Right lobe of liver (tissue), 6 donors: ENCODE measurements around the gene SUFU. TPM values are rescaled to one million over a fixed set of nuclear protein-coding genes. Genes with fewer than 3 reads are reported as not detected.
A peak's percentile ranks its signal among the peaks of the same experiment; 100 is the strongest.

Source experiments
- ATAC-seq, 4 donors: fragments of 200-7000 bp; cut with Tn5 transposase; one replicate each; pipeline ENCODE4 v1.9.1; 2020; ENCODE audit warnings: mild to moderate bottlenecking in 4 of 4, moderate library complexity in 4 of 4
- DNase-seq, 3 donors: peaks; one replicate each; pipeline ENCODE4 v3.0.0-alpha.2; 2020
- H3K27ac ChIP-seq, 3 donors: fragments of 200-600 bp; one replicate each; pipeline ENCODE4 v1.8.0; 2022
- H3K27me3 ChIP-seq, 2 donors: fragments of 200-600 bp; one replicate each; pipeline ENCODE4 v1.8.0; 2022
- H3K36me3 ChIP-seq, 4 donors: fragments of 200-600 bp; sonication (generic) in 1 of 4; one replicate each; pipeline versions ENCODE4 v1.5.1 to v1.8.0; 2017 to 2022; ENCODE audit warnings: control low read depth in 1 of 4
- H3K4me1 ChIP-seq, 4 donors: fragments of 200-600 bp; sonication (generic) in 1 of 4; one replicate each; pipeline versions ENCODE4 v1.5.1 to v1.8.0; 2017 to 2022; ENCODE audit warnings: control low read depth in 1 of 4
- H3K4me3 ChIP-seq, 3 donors: fragments of 200-600 bp; one replicate each; pipeline ENCODE4 v1.8.0; 2022
- H3K9me3 ChIP-seq, 4 donors: fragments of 200-600 bp; sonication (generic) in 1 of 4; one replicate each; pipeline versions ENCODE4 v1.5.1 to v1.8.0; 2017 to 2022; ENCODE audit warnings: control low read depth in 1 of 4
- POLR2A ChIP-seq: fragments of 450-650 bp; IDR thresholded peaks from one replicate; pipeline ENCODE4 v1.6.1; 2017; ENCODE audit warnings: antibody characterized with exemption, mild to moderate bottlenecking
- WGBS: methylation state at CpG from one replicate; pipeline ENCODE4 v1.1.6; 2018; ENCODE audit warnings: low coverage, low lambda C conversion rate; ENCODE audit not compliant: insufficient coverage; ENCODE audit errors: missing lambda C conversion rate; 5-methylcytosine and 5-hydroxymethylcytosine counted together
- intact Hi-C, 2 donors: fragments of 100-400 bp; cut with DNase I; formaldehyde crosslinking; loops; one replicate each; pipeline versions ENCODE4 v1.11.2 to v1.14.1; 2022
- total RNA-seq, 6 experiments: library from RNA; depleted of rRNA in 2 of 6; stranded (reverse); fragments of >200 nt in 2 of 6; fragmentation: NEBNext Ultra II Directional in 3 of 6; extraction: Animal tissue kit (Norgen Biotek cat#: 25700) in 3 of 6; gene quantifications; one replicate each; pipeline versions ENCODE4 v1.1.0 to v1.2.4, GENCODE V29; 2016 to 2023
- TF ChIP-seq, protein P1 (sequence below), 4 donors: fragments of 200-600 bp in 3 of 4; fragments of 450-650 bp in 1 of 4; IDR thresholded peaks; one replicate each; pipeline versions ENCODE4 v1.5.1 to v1.8.0; 2016 to 2022; ENCODE audit warnings: antibody characterized with exemption in 4 of 4, mild to moderate bottlenecking in 2 of 4
- donor health status: DM: no; HTN: yes; CAD: no.
- donor health status: DM: no; HTN: no; CAD: no.
- donor health status: DM: no; HTN: no; CAD: no.
- donor health status: DM: no; HTN: yes; CAD: no.
- donor health status: DM: no; HTN: yes; CAD: no.

The SUFU gene
- total RNA-seq, 6 experiments from 2014 or later = 4.2 to 6.2 (median 5.1) TPM

DNA sequence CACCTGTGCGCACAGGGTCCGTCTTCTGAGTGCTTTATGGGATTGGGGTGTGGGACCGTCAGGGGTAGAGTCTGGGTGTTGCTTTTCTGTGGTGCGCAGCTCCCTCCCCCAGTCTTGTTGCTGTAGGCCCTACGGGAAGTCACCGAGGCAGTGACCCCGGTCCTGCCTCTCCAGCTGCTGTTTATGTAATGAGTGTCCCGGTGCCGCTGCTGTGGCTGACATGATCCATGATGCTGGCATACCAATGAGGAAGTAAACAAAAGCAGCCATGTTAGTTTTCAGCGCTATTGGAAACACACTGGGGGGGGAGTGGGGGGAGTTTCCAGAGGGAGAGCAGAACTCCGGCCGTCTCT is 141.6 kb downstream of the SUFU start:
- ATAC-seq (peak; percentile 44 to 57 (median 48)), DNase-seq (peak; percentile 86 to 91 (median 88))
- TF ChIP-seq POLR2A = peak; percentile 55
- TF ChIP-seq, protein P1, sequence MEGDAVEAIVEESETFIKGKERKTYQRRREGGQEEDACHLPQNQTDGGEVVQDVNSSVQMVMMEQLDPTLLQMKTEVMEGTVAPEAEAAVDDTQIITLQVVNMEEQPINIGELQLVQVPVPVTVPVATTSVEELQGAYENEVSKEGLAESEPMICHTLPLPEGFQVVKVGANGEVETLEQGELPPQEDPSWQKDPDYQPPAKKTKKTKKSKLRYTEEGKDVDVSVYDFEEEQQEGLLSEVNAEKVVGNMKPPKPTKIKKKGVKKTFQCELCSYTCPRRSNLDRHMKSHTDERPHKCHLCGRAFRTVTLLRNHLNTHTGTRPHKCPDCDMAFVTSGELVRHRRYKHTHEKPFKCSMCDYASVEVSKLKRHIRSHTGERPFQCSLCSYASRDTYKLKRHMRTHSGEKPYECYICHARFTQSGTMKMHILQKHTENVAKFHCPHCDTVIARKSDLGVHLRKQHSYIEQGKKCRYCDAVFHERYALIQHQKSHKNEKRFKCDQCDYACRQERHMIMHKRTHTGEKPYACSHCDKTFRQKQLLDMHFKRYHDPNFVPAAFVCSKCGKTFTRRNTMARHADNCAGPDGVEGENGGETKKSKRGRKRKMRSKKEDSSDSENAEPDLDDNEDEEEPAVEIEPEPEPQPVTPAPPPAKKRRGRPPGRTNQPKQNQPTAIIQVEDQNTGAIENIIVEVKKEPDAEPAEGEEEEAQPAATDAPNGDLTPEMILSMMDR (IDR thresholded peaks at IDR 0.05) = no peak
- H3K4me3 ChIP-seq = peak overlapping the region; percentile 81 to 96 (median 92)
- intact Hi-C loops = no loop called here
- peak overlapping the region; percentile 96 to 99 (median 97) for H3K27ac ChIP-seq
- 0% methylated on average over 4 of the region's 12 CpGs for WGBS
- no peaks in the 10 kb centered on the region for H3K27me3 ChIP-seq
- H3K36me3 ChIP-seq = no peaks in the 10 kb centered on the region
- peaks cover 0 to 50% (median 18%) of the 10 kb centered on the region in 4 donors for H3K4me1 ChIP-seq
- no peaks in the 10 kb centered on the region for H3K9me3 ChIP-seq

DNA sequence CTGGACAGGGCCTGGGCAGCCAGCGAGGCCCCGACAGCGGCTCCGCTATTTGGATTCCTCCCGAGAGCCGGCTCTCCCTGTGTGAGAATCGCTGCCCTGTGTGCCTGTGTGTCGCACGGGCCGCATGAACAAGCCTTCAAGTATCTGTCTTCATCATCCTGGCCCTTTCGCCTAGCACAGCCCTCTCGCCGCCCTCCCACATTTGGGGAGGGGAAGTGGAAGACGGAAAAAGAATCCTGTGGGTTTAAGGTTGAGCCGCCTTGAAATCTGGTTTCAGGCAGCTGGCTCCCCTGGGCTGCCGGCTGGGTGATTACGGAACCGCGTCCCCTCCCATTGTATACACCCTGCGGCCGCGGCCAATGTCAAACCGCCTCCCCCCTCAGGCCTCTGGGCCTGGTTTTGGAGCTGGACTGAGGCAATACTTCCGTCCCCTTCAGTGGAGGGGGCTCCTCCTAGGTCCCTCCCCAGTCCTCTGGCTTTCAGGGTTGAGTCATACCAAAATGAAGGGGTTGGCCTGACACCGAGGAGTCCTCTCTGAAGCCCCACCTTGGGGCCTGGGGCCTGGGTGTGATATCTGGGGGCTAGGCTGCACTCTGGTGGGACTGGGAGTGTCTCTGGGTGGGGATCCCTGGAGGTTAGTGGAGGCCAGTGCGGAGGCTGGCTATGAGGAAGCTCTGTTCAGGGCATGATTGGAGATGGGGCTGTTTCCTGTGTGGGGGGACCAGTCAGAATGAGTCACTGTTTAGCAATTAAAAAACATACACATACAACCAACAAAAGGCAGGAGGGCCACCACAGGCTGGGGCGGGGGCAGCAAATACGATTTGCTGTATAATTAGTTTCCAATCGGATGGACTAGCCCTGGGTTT is 142.2 kb downstream of the SUFU start:
- under 1% methylated on average over 18 of the region's 29 CpGs for WGBS
- Histone ChIP-seq H3K27me3 (no peaks in the 10 kb centered on the region), H3K27ac (peak overlapping the region; percentile 96 to 99 (median 97)), H3K4me3 (peak overlapping the region; percentile 81 to 96 (median 92)), H3K4me1 (peaks cover 0 to 52% (median 18%) of the 10 kb centered on the region in 4 donors), H3K9me3 (no peaks in the 10 kb centered on the region), H3K36me3 (no peaks in the 10 kb centered on the region)
- peak; percentile 18 to 27 (median 22) for ATAC-seq
- DNase-seq = peak; percentile 80 to 87 (median 81)
- intact Hi-C loops = no loop called here
- TF ChIP-seq, protein P1 (IDR thresholded peaks at IDR 0.05) = no peak
- TF ChIP-seq POLR2A = no peak

DNA sequence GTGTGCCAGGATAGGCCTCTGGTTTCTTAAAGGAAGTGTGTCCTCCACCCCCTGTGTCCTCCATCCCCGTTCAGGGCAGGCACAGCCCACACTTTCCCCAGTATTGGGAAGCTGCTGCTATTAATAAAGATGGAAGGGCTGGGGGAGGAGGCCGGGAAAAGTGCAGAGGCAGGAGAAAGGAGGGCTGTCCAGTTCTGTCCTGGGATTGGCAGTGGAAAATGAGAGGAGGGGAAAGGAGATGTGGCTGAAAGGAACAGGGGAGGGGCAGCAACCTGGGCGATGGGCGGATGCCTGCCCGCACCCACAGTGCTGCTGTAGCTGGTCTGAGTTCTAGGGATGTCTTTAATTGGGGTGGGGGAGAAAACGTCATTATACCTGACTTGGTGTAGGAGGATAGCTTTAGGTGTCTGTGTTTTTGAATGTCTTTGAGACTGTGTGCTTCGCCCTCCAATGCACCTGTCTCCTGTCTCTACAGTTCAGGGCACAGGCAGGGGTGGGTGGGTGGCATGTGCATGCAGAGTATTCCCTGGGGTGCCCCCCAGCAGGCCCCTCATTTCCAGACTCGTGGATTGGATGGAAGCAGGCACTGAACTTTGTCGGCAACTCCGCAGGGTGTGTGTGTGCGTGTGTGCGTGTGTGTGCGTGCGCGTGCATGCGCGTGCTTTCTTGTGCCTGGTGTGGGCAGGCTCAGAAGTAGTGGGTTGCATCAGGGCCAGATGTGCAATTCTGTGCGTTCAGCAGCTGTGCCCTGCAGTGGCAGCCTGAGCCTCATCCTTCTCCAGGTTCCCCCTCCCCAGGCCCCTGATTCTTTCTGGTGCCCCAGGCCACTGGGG is 143.1 kb downstream of the SUFU start:
- intact Hi-C loops = no loop called here
- DNase-seq (peak in 1 of 3 donors; percentile 21), ATAC-seq (no peak)
- peak overlapping the region; percentile 96 to 99 (median 97) for H3K27ac ChIP-seq
- no peaks in the 10 kb centered on the region for H3K36me3 ChIP-seq
- TF ChIP-seq POLR2A = no peak
- TF ChIP-seq, protein P1 (IDR thresholded peaks at IDR 0.05) = no peak
- H3K4me3 ChIP-seq = peak overlapping the region; percentile 81 to 96 (median 92)
- no peaks in the 10 kb centered on the region for H3K9me3 ChIP-seq
- peaks cover 0 to 47% (median 18%) of the 10 kb centered on the region in 4 donors for H3K4me1 ChIP-seq
- WGBS = 16% methylated on average over 9 of the region's 18 CpGs
- no peaks in the 10 kb centered on the region for H3K27me3 ChIP-seq

DNA sequence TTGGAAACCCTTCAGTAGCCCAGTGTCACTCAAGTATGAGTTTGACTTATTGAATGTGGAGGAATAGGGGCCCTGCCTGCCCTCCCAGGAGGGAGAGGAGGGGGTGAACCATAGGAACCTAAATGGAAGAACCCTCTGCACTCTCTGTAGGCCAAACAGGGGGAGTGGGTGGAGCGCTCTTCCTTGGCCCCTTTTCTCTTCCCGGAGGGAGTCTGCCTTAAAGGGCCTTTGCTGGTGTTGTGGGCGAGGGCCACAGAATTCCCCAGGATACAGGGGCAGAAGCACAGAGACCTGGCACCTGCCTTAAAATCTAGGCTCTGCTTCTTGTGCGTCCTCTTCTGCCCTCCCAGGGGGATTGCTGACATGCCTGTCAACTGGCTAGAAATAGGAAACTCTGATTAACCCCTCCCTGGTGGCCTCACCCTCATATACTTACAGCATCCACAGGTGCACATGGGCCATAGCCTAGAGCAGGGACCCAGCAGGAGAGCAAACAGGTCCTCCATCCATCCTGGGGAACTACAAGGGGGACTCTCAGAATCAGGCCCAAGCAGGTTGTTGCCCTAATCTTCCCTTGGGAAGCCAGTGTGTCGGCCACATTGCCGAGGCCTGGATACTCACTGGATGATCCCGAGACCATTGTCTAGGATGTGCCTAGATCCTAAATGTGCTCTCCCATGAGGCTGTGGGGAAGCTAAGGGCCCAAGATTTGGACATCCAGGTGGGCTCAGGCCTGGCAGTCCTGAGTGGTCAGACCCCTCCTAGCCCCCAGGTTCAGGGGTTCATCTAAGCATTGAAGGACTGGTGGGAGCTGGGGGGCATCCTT is 143.9 kb downstream of the SUFU start:
- ATAC-seq (no peak), DNase-seq (no peak)
- Histone ChIP-seq H3K9me3 (no peaks in the 10 kb centered on the region), H3K36me3 (no peaks in the 10 kb centered on the region), H3K27ac (peak overlapping the region in 1 of 3 donors; percentile 8), H3K4me1 (peaks cover 0 to 46% (median 18%) of the 10 kb centered on the region in 4 donors), H3K4me3 (peak overlapping the region; percentile 81 to 96 (median 92)), H3K27me3 (no peaks in the 10 kb centered on the region)
- intact Hi-C loops = no loop called here
- TF ChIP-seq, protein P1 (IDR thresholded peaks at IDR 0.05) = no peak
- no peak for TF ChIP-seq POLR2A
- 33% methylated on average over 1 of the region's 7 CpGs for WGBS
